HepG2 (cell line): ENCODE results near the gene LYPD3. TPM values are rescaled to one million over a fixed set of nuclear protein-coding genes. Genes with fewer than 3 reads are reported as not detected.

Experiments used
- DRAP1 ChIP-seq: IDR thresholded peaks from 2 replicates; pipeline ENCODE4 v1.6.1; 2016; ENCODE audit warnings: missing genetic modification reagents, missing compliant biosample characterization
- HDAC2 ChIP-seq: sonication (generic); formaldehyde crosslinking; IDR thresholded peaks from 2 replicates; pipeline ENCODE4 v1.4.0; 2020; ENCODE audit warnings: missing genetic modification reagents
- HIVEP1 ChIP-seq: sonication (generic); formaldehyde crosslinking; IDR thresholded peaks from 2 replicates; pipeline ENCODE4 v1.4.0; 2020; ENCODE audit warnings: mild to moderate bottlenecking, missing genetic modification reagents
- HNF4A ChIP-seq: sonication (generic); formaldehyde crosslinking; IDR thresholded peaks from 2 replicates; pipeline ENCODE4 v1.4.0; 2020; ENCODE audit warnings: missing genetic modification reagents
- IKZF1 ChIP-seq: fragments of 450-650 bp; IDR thresholded peaks from 2 replicates; pipeline ENCODE4 v1.7.1; 2016
- ISX ChIP-seq: sonication (generic); formaldehyde crosslinking; conservative IDR thresholded peaks from 2 replicates; pipeline ENCODE4 v1.5.0; 2020; ENCODE audit warnings: missing genetic modification reagents
- KDM3A ChIP-seq: IDR thresholded peaks from 2 replicates; pipeline ENCODE4 v1.6.1; 2018; ENCODE audit warnings: low read depth, missing compliant biosample characterization
- KLF15 ChIP-seq: sonication (generic); formaldehyde crosslinking; IDR thresholded peaks from 2 replicates; pipeline ENCODE4 v1.8.1; 2023; ENCODE audit warnings: borderline replicate concordance, mild to moderate bottlenecking, inconsistent platforms, missing genetic modification reagents, mixed read lengths
- KLF16 ChIP-seq, 2 experiments: sonication (generic) in 1 of 2; formaldehyde crosslinking in 1 of 2; IDR thresholded peaks; 2 replicates each; pipeline versions ENCODE4 v1.6.1 to v1.8.0; 2016 to 2023; ENCODE audit warnings: missing genetic modification reagents in 2 of 2, missing compliant biosample characterization in 1 of 2
- KMT2A ChIP-seq: sonication (generic); formaldehyde crosslinking; IDR thresholded peaks from 2 replicates; pipeline ENCODE4 v1.4.0; 2020; ENCODE audit warnings: missing genetic modification reagents
- LCORL ChIP-seq, 2 experiments: fragments of 450-650 bp in 1 of 2; sonication (generic) in 1 of 2; formaldehyde crosslinking in 1 of 2; IDR thresholded peaks; 2 replicates each; pipeline versions ENCODE4 v1.5.0 to v1.6.1; 2017 to 2020; ENCODE audit warnings: antibody characterized with exemption in 1 of 2, missing genetic modification reagents in 1 of 2
- LRRFIP1 ChIP-seq: sonication (generic); formaldehyde crosslinking; conservative IDR thresholded peaks from 2 replicates; pipeline ENCODE4 v1.4.0; 2020; ENCODE audit warnings: missing genetic modification reagents
- MTF2 ChIP-seq: sonication (generic); formaldehyde crosslinking; IDR thresholded peaks from 2 replicates; pipeline ENCODE4 v1.5.0; 2020; ENCODE audit warnings: missing genetic modification reagents, borderline replicate concordance
- SAFB2 ChIP-seq: sonication (generic); formaldehyde crosslinking; IDR thresholded peaks from 2 replicates; pipeline ENCODE4 v1.5.1; 2020; ENCODE audit warnings: missing genetic modification reagents, low read depth, mild to moderate bottlenecking, borderline replicate concordance
- SNAPC2 ChIP-seq: sonication (generic); formaldehyde crosslinking; IDR thresholded peaks from 2 replicates; pipeline ENCODE4 v1.8.1; 2022; ENCODE audit warnings: mild to moderate bottlenecking, missing genetic modification reagents
- TEAD2 ChIP-seq: sonication (generic); formaldehyde crosslinking; IDR thresholded peaks from 2 replicates; pipeline ENCODE4 v1.9.0; 2021; ENCODE audit warnings: missing genetic modification reagents
- ZNF17 ChIP-seq: sonication (generic); formaldehyde crosslinking; IDR thresholded peaks from 2 replicates; pipeline ENCODE4 v1.5.0; 2020; ENCODE audit warnings: mild to moderate bottlenecking, missing genetic modification reagents
- ZNF230 ChIP-seq: sonication (generic); formaldehyde crosslinking; IDR thresholded peaks from 2 replicates; pipeline ENCODE4 v1.4.0; 2020; ENCODE audit warnings: mild to moderate bottlenecking, missing genetic modification reagents
- ZNF292 ChIP-seq: sonication (generic); formaldehyde crosslinking; IDR thresholded peaks from 2 replicates; pipeline ENCODE4 v1.8.1; 2022; ENCODE audit warnings: mild to moderate bottlenecking, low read depth, missing genetic modification reagents, borderline replicate concordance
- ZNF512B ChIP-seq: sonication (generic); formaldehyde crosslinking; IDR thresholded peaks from 2 replicates; pipeline ENCODE4 v1.5.1; 2020; ENCODE audit warnings: missing genetic modification reagents, mild to moderate bottlenecking, borderline replicate concordance
- ZNF746 ChIP-seq: sonication (generic); formaldehyde crosslinking; IDR thresholded peaks from 2 replicates; pipeline ENCODE4 v1.8.0; 2022; ENCODE audit warnings: mild to moderate bottlenecking, missing genetic modification reagents
- ZNF878 ChIP-seq: sonication (generic); formaldehyde crosslinking; IDR thresholded peaks from 2 replicates; pipeline ENCODE4 v1.8.1; 2023; ENCODE audit warnings: mild to moderate bottlenecking, missing genetic modification reagents, moderate library complexity
- ZNF891 ChIP-seq: sonication (generic); formaldehyde crosslinking; IDR thresholded peaks from 2 replicates; pipeline ENCODE4 v1.5.0; 2020; ENCODE audit warnings: mild to moderate bottlenecking, missing genetic modification reagents
- polyA plus RNA-seq, 8 experiments: library from polyadenylated mRNA; depleted of rRNA in 3 of 8; stranded (reverse) in 7 of 8; unstranded in 1 of 8; fragments of >200 nt; fragmentation: Illumina TruSeq in 4 of 8; extraction: Trizol in 4 of 8; gene quantifications; 2 replicates each; pipeline versions ENCODE4 v1.2.1 to v1.2.3, GENCODE V29; 2011 to 2016; ENCODE audit warnings: low read depth in 4 of 8, missing spikeins in 1 of 8, mixed read lengths in 1 of 8; ENCODE audit not compliant: insufficient read depth in 1 of 8
- total RNA-seq, 5 experiments: library from RNA; depleted of rRNA; stranded (reverse); fragments of >200 nt; fragmentation: Illumina TruSeq; extraction: Trizol; gene quantifications; 2 replicates each; pipeline ENCODE4 v1.2.3, GENCODE V29; 2016; ENCODE audit warnings: low read depth in 1 of 5
- TF ChIP-seq, protein P1 (sequence below): sonication (generic); formaldehyde crosslinking; IDR thresholded peaks from 2 replicates; pipeline ENCODE4 v1.4.0; 2020; ENCODE audit warnings: mild to moderate bottlenecking, missing genetic modification reagents

LYPD3 gene
- total and polyA plus RNA-seq, 2 of the 13 experiments (the other 11 are each of a cell fraction or from before 2014, with no cell fraction given): 0.51 to 1.5 TPM

GRCh38 chr19:43462785-43463380, 2.5 kb downstream of the LYPD3 start (continued):
- no peak for TF ChIP-seq ZNF512B (CRISPR knock-in tag)
- TF ChIP-seq KLF16 (CRISPR knock-in tag; IDR thresholded peaks at IDR 0.05): no peak
- TF ChIP-seq HDAC2 (CRISPR knock-in tag): no peak
- no peak for TF ChIP-seq ZNF230
- no peak for TF ChIP-seq LRRFIP1 (CRISPR knock-in tag)
- no peak for TF ChIP-seq SAFB2 (CRISPR knock-in tag)
- no peak for TF ChIP-seq ZNF891 (CRISPR knock-in tag)
- no peak for TF ChIP-seq KLF15 (CRISPR knock-in tag)
- no peak for TF ChIP-seq DRAP1
- TF ChIP-seq ZNF746 (CRISPR knock-in tag): 0 out of 2 replicates have a peak, but pooled peaks have one; percentile 34
- TF ChIP-seq HIVEP1 (CRISPR knock-in tag): no peak
- TF ChIP-seq ZNF878 (CRISPR knock-in tag): no peak
- TF ChIP-seq MTF2 (CRISPR knock-in tag): no peak
- TF ChIP-seq ISX (CRISPR knock-in tag): no peak
- no peak for TF ChIP-seq TEAD2
- TF ChIP-seq KDM3A (CRISPR knock-in tag): no peak
- TF ChIP-seq ZNF292 (CRISPR knock-in tag): no peak
- TF ChIP-seq IKZF1: no peak
- TF ChIP-seq, protein P1, sequence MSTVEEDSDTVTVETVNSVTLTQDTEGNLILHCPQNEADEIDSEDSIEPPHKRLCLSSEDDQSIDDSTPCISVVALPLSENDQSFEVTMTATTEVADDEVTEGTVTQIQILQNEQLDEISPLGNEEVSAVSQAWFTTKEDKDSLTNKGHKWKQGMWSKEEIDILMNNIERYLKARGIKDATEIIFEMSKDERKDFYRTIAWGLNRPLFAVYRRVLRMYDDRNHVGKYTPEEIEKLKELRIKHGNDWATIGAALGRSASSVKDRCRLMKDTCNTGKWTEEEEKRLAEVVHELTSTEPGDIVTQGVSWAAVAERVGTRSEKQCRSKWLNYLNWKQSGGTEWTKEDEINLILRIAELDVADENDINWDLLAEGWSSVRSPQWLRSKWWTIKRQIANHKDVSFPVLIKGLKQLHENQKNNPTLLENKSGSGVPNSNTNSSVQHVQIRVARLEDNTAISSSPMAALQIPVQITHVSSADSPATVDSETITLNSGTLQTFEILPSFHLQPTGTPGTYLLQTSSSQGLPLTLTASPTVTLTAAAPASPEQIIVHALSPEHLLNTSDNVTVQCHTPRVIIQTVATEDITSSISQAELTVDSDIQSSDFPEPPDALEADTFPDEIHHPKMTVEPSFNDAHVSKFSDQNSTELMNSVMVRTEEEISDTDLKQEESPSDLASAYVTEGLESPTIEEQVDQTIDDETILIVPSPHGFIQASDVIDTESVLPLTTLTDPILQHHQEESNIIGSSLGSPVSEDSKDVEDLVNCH (CRISPR knock-in tag): no peak
- no peak for TF ChIP-seq KMT2A
- TF ChIP-seq LCORL (IDR thresholded peaks at IDR 0.05): no peak
- peak; percentile 10; the same call in 1 of the 2 replicates for TF ChIP-seq LCORL (CRISPR knock-in tag; IDR thresholded peaks at IDR 0.05)
- no peak for TF ChIP-seq ZNF17
- TF ChIP-seq SNAPC2 (CRISPR knock-in tag): no peak
- TF ChIP-seq HNF4A (CRISPR knock-in tag): no peak
